ENCODE measurements around the gene YOD1.

The YOD1 gene

GRCh38 chr1:207091200-207091908, 40.3 kb upstream of the YOD1 start:
- H3K36me3 ChIP-seq (ENCODE audit: low read length) = no peaks in the 10 kb centered on the region
- no peaks in the 10 kb centered on the region for H3K9me3 ChIP-seq (ENCODE audit: insufficient read depth, low read length)
- TF ChIP-seq EZH2phosphoT487 (conservative IDR thresholded peaks at IDR 0.05; ENCODE audit: low read length) = no peak
- TF ChIP-seq CTCF (IDR thresholded peaks at IDR 0.05; ENCODE audit: insufficient read depth, low read length, poor library complexity, severe bottlenecking) = no peak
- H4K20me1 ChIP-seq (ENCODE audit: low read depth, low read length) = no peaks in the 10 kb centered on the region
- no peak overlapping the region for H3K4me2 ChIP-seq (ENCODE audit: low read depth, low read length, poor library complexity, severe bottlenecking)
- H3K27me3 ChIP-seq (ENCODE audit: low read length) = no peaks in the 10 kb centered on the region
- no peak overlapping the region for H2AFZ ChIP-seq (ENCODE audit: low read depth, low read length, severe bottlenecking)
- H3K27ac ChIP-seq (ENCODE audit: low read depth, low read length) = no peak overlapping the region
- H3K79me2 ChIP-seq (ENCODE audit: insufficient read depth, low read length) = no peaks in the 10 kb centered on the region
- no peak overlapping the region for H3K4me3 ChIP-seq (ENCODE audit: insufficient read depth, low read length, poor library complexity, severe bottlenecking)
- H3K9ac ChIP-seq (ENCODE audit: low read length) = no peak overlapping the region
- H3F3A ChIP-seq (ENCODE audit: insufficient read depth) = no peaks in the 10 kb centered on the region
- H3K9me2 ChIP-seq (replicated peaks; ENCODE audit: insufficient read depth, low read length) = no peaks in the 10 kb centered on the region

- H3K79me2 ChIP-seq (ENCODE audit: insufficient read depth, low read length) = no peaks in the 10 kb centered on the region
- H3F3A ChIP-seq (ENCODE audit: insufficient read depth) = no peaks in the 10 kb centered on the region
- H3K36me3 ChIP-seq (ENCODE audit: low read length) = no peaks in the 10 kb centered on the region
- no peak overlapping the region for H3K27ac ChIP-seq (ENCODE audit: low read depth, low read length)
- H3K27me3 ChIP-seq (ENCODE audit: low read length) = no peaks in the 10 kb centered on the region
- H3K9me3 ChIP-seq (ENCODE audit: insufficient read depth, low read length) = no peaks in the 10 kb centered on the region
- H3K4me3 ChIP-seq (ENCODE audit: insufficient read depth, low read length, poor library complexity, severe bottlenecking) = no peak overlapping the region
- H3K9ac ChIP-seq (ENCODE audit: low read length) = no peak overlapping the region
- no peaks in the 10 kb centered on the region for H3K9me2 ChIP-seq (replicated peaks; ENCODE audit: insufficient read depth, low read length)
- no peaks in the 10 kb centered on the region for H4K20me1 ChIP-seq (ENCODE audit: low read depth, low read length)
- no peak for TF ChIP-seq CTCF (IDR thresholded peaks at IDR 0.05; ENCODE audit: insufficient read depth, low read length, poor library complexity, severe bottlenecking)
- no peak for TF ChIP-seq EZH2phosphoT487 (conservative IDR thresholded peaks at IDR 0.05; ENCODE audit: low read length)
- no peak overlapping the region for H3K4me2 ChIP-seq (ENCODE audit: low read depth, low read length, poor library complexity, severe bottlenecking)
- no peak overlapping the region for H2AFZ ChIP-seq (ENCODE audit: low read depth, low read length, severe bottlenecking)
Observed at GRCh38 chr1:207089627-207090355, 38.8 kb upstream of the YOD1 start.

GRCh38 chr1:207088701-207089626, 38.0 kb upstream of the YOD1 start, which contains the start of gene C4BPB:
Gene C4BPB (plus strand): TSS chr1:207088860. CDS start chr1:207089532, 672 bp downstream.
- no peak within 1 kb of the TSS for H2AFZ ChIP-seq (ENCODE audit: low read depth, low read length, severe bottlenecking)
- H3K27ac ChIP-seq (ENCODE audit: low read depth, low read length) = no peak within 1 kb of the TSS
- no peak within 1 kb of the TSS for H3K4me2 ChIP-seq (ENCODE audit: low read depth, low read length, poor library complexity, severe bottlenecking)
- H3K79me2 ChIP-seq (ENCODE audit: insufficient read depth, low read length) = no peaks in the 10 kb centered on the region
- H3K9me3 ChIP-seq (ENCODE audit: insufficient read depth, low read length) = no peaks in the 10 kb centered on the region
- no peaks in the 10 kb centered on the region for H3F3A ChIP-seq (ENCODE audit: insufficient read depth)
- TF ChIP-seq CTCF (IDR thresholded peaks at IDR 0.05; ENCODE audit: insufficient read depth, low read length, poor library complexity, severe bottlenecking) = no peak
- TF ChIP-seq EZH2phosphoT487 (conservative IDR thresholded peaks at IDR 0.05; ENCODE audit: low read length) = no peak
- no peak within 1 kb of the TSS for H3K9ac ChIP-seq (ENCODE audit: low read length)
- no peaks in the 10 kb centered on the region for H3K36me3 ChIP-seq (ENCODE audit: low read length)
- no peaks in the 10 kb centered on the region for H3K9me2 ChIP-seq (replicated peaks; ENCODE audit: insufficient read depth, low read length)
- H3K27me3 ChIP-seq (ENCODE audit: low read length) = no peaks in the 10 kb centered on the region
- no peaks in the 10 kb centered on the region for H4K20me1 ChIP-seq (ENCODE audit: low read depth, low read length)
- no peak within 1 kb of the TSS for H3K4me3 ChIP-seq (ENCODE audit: insufficient read depth, low read length, poor library complexity, severe bottlenecking)

Measured in SU-DHL-6 (cell line).